ENCODE data around the gene AP3M1.

AP3M1 gene

GRCh38 chr10:74114041-74114448 is 36.6 kb downstream of the AP3M1 start:
- no peak for DNase-seq
- no peak overlapping the region for H3K4ac ChIP-seq (ENCODE audit: low read depth in 1 of 2, low read length in 2 of 2)
- no peak overlapping the region for H2BK120ac ChIP-seq (ENCODE audit: low read depth, low read length)
- H3K9ac ChIP-seq (ENCODE audit: low read length), result peak overlapping the region; percentile 64
- WGBS, result 90% methylated on average over 12 of the region's 12 CpGs
- H4K91ac ChIP-seq (ENCODE audit: low read length), result no peak overlapping the region
- no peak overlapping the region for H2BK5ac ChIP-seq (ENCODE audit: low read depth, low read length, poor library complexity, severe bottlenecking)
- peak overlapping the region; percentile 48 for H3K27ac ChIP-seq (ENCODE audit: low read length, poor library complexity, severe bottlenecking)
- no peaks in the 10 kb centered on the region for H3K27me3 ChIP-seq (ENCODE audit: control insufficient read depth in 1 of 2, insufficient read depth in 1 of 2, low read length in 2 of 2)
- H3K4me2 ChIP-seq (ENCODE audit: low read length, poor library complexity, severe bottlenecking), result no peak overlapping the region
- no peak overlapping the region for H2AFZ ChIP-seq (ENCODE audit: low read depth, low read length)
- no peak overlapping the region for H3K4me3 ChIP-seq (ENCODE audit: insufficient read depth in 1 of 2, low read depth in 1 of 2, low read length in 2 of 2)
- no peak overlapping the region for H2BK15ac ChIP-seq (ENCODE audit: low read depth, poor library complexity, severe bottlenecking)
- H3K4me1 ChIP-seq (ENCODE audit: control insufficient read depth, insufficient read depth, low read depth, low read length), result peaks cover 6% of the 10 kb centered on the region
- H3K14ac ChIP-seq (ENCODE audit: low read length in 2 of 2), result no peak overlapping the region
- H3K9me3 ChIP-seq (ENCODE audit: control insufficient read depth, low read length), result no peaks in the 10 kb centered on the region
- no peak overlapping the region for H2BK12ac ChIP-seq (ENCODE audit: low read length in 2 of 2)
- no peak overlapping the region for H4K8ac ChIP-seq (ENCODE audit: low read length)
- H3K36me3 ChIP-seq (ENCODE audit: control insufficient read depth in 1 of 2, insufficient read depth in 2 of 2, low read depth in 1 of 2, low read length in 2 of 2), result peaks cover 60 to 100% of the 10 kb centered on the region in 2 experiments
- H2AK5ac ChIP-seq (ENCODE audit: low read length, severe bottlenecking), result no peak overlapping the region
- peaks cover 25% of the 10 kb centered on the region for H3K79me1 ChIP-seq (replicated peaks; ENCODE audit: low read length, poor library complexity, severe bottlenecking)
- H3K23ac ChIP-seq (ENCODE audit: low read length in 2 of 2), result no peak overlapping the region
- H3K18ac ChIP-seq (ENCODE audit: low read depth in 1 of 2, low read length in 2 of 2), result no peak overlapping the region

DNA sequence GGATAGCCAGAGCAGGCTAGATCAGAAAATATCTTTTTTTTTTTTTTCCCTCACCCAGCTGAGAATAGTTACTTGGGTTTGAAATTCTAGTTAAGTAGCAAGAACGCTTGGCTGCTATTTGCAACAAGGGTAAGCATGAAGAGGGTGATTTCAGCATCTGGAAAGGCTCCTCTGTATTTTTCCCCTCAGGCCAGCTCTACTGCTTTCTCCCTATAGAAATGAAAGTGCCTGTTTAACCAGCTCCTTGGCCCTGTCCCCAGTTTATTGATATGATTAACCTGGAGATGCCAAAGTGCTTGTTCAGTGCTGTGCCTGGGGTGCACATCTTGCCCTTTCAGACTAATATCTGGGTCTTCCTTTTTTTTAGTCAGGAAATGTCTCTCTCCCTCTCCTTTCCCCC is 37.1 kb downstream of the AP3M1 start:
- 100% methylated on average over 1 of the region's 1 CpG for WGBS

DNA sequence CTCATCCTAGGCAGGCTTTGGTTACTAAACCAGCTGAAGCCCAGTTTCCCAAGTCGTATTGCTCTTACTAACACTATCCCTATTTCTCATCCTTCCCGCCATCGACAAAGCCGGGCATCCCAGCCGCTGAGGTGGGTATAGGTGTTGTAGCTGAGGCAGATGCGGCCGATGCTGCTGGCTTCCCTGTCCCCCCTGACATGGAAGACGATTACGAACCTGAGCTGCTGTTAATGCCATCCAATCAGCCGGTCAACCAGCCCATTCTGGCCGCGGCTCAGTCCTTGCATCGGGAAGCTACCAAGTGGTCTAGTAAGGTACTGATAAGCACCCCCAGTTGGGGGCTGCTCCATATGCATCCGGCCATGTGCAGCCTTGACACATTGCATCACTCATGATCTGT is 38.8 kb downstream of the AP3M1 start:
- H3K27ac ChIP-seq (ENCODE audit: low read length, poor library complexity, severe bottlenecking), result no peak overlapping the region
- H3K4me1 ChIP-seq (ENCODE audit: control insufficient read depth, insufficient read depth, low read depth, low read length), result peaks cover 4% of the 10 kb centered on the region
- H2BK5ac ChIP-seq (ENCODE audit: low read depth, low read length, poor library complexity, severe bottlenecking), result no peak overlapping the region
- H2BK120ac ChIP-seq (ENCODE audit: low read depth, low read length), result no peak overlapping the region
- H3K36me3 ChIP-seq (ENCODE audit: control insufficient read depth in 1 of 2, insufficient read depth in 2 of 2, low read depth in 1 of 2, low read length in 2 of 2), result peaks cover 55 to 97% of the 10 kb centered on the region in 2 experiments
- no peaks in the 10 kb centered on the region for H3K9me3 ChIP-seq (ENCODE audit: control insufficient read depth, low read length)
- no peak overlapping the region for H3K4me3 ChIP-seq (ENCODE audit: insufficient read depth in 1 of 2, low read depth in 1 of 2, low read length in 2 of 2)
- H3K27me3 ChIP-seq (ENCODE audit: control insufficient read depth in 1 of 2, insufficient read depth in 1 of 2, low read length in 2 of 2), result no peaks in the 10 kb centered on the region
- H3K14ac ChIP-seq (ENCODE audit: low read length in 2 of 2), result no peak overlapping the region
- H2AFZ ChIP-seq (ENCODE audit: low read depth, low read length), result no peak overlapping the region
- H3K79me1 ChIP-seq (replicated peaks; ENCODE audit: low read length, poor library complexity, severe bottlenecking), result peaks cover 33% of the 10 kb centered on the region
- no peak for DNase-seq
- H3K4me2 ChIP-seq (ENCODE audit: low read length, poor library complexity, severe bottlenecking), result no peak overlapping the region
- no peak overlapping the region for H3K23ac ChIP-seq (ENCODE audit: low read length in 2 of 2)
- H3K4ac ChIP-seq (ENCODE audit: low read depth in 1 of 2, low read length in 2 of 2), result no peak overlapping the region
- no peak overlapping the region for H3K18ac ChIP-seq (ENCODE audit: low read depth in 1 of 2, low read length in 2 of 2)
- no peak overlapping the region for H2BK12ac ChIP-seq (ENCODE audit: low read length in 2 of 2)
- H2AK5ac ChIP-seq (ENCODE audit: low read length, severe bottlenecking), result no peak overlapping the region
- H4K8ac ChIP-seq (ENCODE audit: low read length), result peak overlapping the region; percentile 40
- H3K9ac ChIP-seq (ENCODE audit: low read length), result no peak overlapping the region
- no peak overlapping the region for H4K91ac ChIP-seq (ENCODE audit: low read length)
- 99% methylated on average over 14 of the region's 14 CpGs for WGBS
- H2BK15ac ChIP-seq (ENCODE audit: low read depth, poor library complexity, severe bottlenecking), result no peak overlapping the region

More for the DNA sequence above, 37.1 kb downstream of the AP3M1 start:
- H3K9ac ChIP-seq (ENCODE audit: low read length), result peak overlapping the region; percentile 64
- no peak overlapping the region for H2BK12ac ChIP-seq (ENCODE audit: low read length in 2 of 2)
- H3K27me3 ChIP-seq (ENCODE audit: control insufficient read depth in 1 of 2, insufficient read depth in 1 of 2, low read length in 2 of 2), result no peaks in the 10 kb centered on the region
- H3K4me2 ChIP-seq (ENCODE audit: low read length, poor library complexity, severe bottlenecking), result no peak overlapping the region
- peaks cover 30% of the 10 kb centered on the region for H3K79me1 ChIP-seq (replicated peaks; ENCODE audit: low read length, poor library complexity, severe bottlenecking)
- H3K4me3 ChIP-seq (ENCODE audit: insufficient read depth in 1 of 2, low read depth in 1 of 2, low read length in 2 of 2), result no peak overlapping the region
- no peak overlapping the region for H2AFZ ChIP-seq (ENCODE audit: low read depth, low read length)
- DNase-seq, result no peak
- no peaks in the 10 kb centered on the region for H3K9me3 ChIP-seq (ENCODE audit: control insufficient read depth, low read length)
- H3K36me3 ChIP-seq (ENCODE audit: control insufficient read depth in 1 of 2, insufficient read depth in 2 of 2, low read depth in 1 of 2, low read length in 2 of 2), result peaks cover 60 to 100% of the 10 kb centered on the region in 2 experiments
- H4K8ac ChIP-seq (ENCODE audit: low read length), result no peak overlapping the region
- no peak overlapping the region for H3K23ac ChIP-seq (ENCODE audit: low read length in 2 of 2)
- H2AK5ac ChIP-seq (ENCODE audit: low read length, severe bottlenecking), result no peak overlapping the region
- H2BK5ac ChIP-seq (ENCODE audit: low read depth, low read length, poor library complexity, severe bottlenecking), result no peak overlapping the region
- no peak overlapping the region for H3K4ac ChIP-seq (ENCODE audit: low read depth in 1 of 2, low read length in 2 of 2)
- H3K27ac ChIP-seq (ENCODE audit: low read length, poor library complexity, severe bottlenecking), result peak overlapping the region; percentile 48
- H3K14ac ChIP-seq (ENCODE audit: low read length in 2 of 2), result no peak overlapping the region
- H2BK120ac ChIP-seq (ENCODE audit: low read depth, low read length), result no peak overlapping the region
- H3K18ac ChIP-seq (ENCODE audit: low read depth in 1 of 2, low read length in 2 of 2), result no peak overlapping the region
- peaks cover 4% of the 10 kb centered on the region for H3K4me1 ChIP-seq (ENCODE audit: control insufficient read depth, insufficient read depth, low read depth, low read length)
- H2BK15ac ChIP-seq (ENCODE audit: low read depth, poor library complexity, severe bottlenecking), result no peak overlapping the region
- H4K91ac ChIP-seq (ENCODE audit: low read length), result no peak overlapping the region

DNA sequence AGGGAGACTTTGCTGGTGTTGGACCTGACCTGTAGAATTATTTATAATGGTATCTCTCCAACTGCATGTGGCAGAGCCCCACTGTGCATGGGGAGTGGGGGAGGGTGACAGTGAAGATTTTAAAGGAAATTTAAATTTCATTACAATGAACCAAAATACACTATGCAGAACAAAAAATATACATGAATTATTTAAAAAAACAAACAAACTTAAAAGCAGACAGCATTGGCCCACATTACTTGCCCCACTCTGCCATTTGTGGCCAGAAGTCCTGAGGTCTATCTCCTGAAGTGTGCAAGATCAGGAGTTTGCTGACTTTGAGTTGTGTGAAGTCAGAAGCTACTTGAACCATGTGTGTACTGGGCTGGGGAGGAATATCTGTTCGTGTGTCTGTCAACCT is 40.5 kb downstream of the AP3M1 start:
- Histone ChIP-seq H3K4me2 (ENCODE audit: low read length, poor library complexity, severe bottlenecking) (no peak overlapping the region), H2BK15ac (ENCODE audit: low read depth, poor library complexity, severe bottlenecking) (no peak overlapping the region), H3K18ac (ENCODE audit: low read depth in 1 of 2, low read length in 2 of 2) (no peak overlapping the region), H4K8ac (ENCODE audit: low read length) (no peak overlapping the region), H2AFZ (ENCODE audit: low read depth, low read length) (no peak overlapping the region), H3K14ac (ENCODE audit: low read length in 2 of 2) (no peak overlapping the region), H3K9ac (ENCODE audit: low read length) (no peak overlapping the region), H3K4ac (ENCODE audit: low read depth in 1 of 2, low read length in 2 of 2) (no peak overlapping the region), H3K27ac (ENCODE audit: low read length, poor library complexity, severe bottlenecking) (no peak overlapping the region), H2AK5ac (ENCODE audit: low read length, severe bottlenecking) (no peak overlapping the region), H3K27me3 (ENCODE audit: control insufficient read depth in 1 of 2, insufficient read depth in 1 of 2, low read length in 2 of 2) (no peaks in the 10 kb centered on the region), H3K9me3 (ENCODE audit: control insufficient read depth, low read length) (no peaks in the 10 kb centered on the region), H3K4me3 (ENCODE audit: insufficient read depth in 1 of 2, low read depth in 1 of 2, low read length in 2 of 2) (no peak overlapping the region), H3K4me1 (ENCODE audit: control insufficient read depth, insufficient read depth, low read depth, low read length) (peaks cover 4% of the 10 kb centered on the region), H3K23ac (ENCODE audit: low read length in 2 of 2) (no peak overlapping the region), H2BK12ac (ENCODE audit: low read length in 2 of 2) (no peak overlapping the region), H2BK5ac (ENCODE audit: low read depth, low read length, poor library complexity, severe bottlenecking) (no peak overlapping the region), H4K91ac (ENCODE audit: low read length) (no peak overlapping the region), H3K36me3 (ENCODE audit: control insufficient read depth in 1 of 2, insufficient read depth in 2 of 2, low read depth in 1 of 2, low read length in 2 of 2) (peaks cover 58 to 96% of the 10 kb centered on the region in 2 experiments), H2BK120ac (ENCODE audit: low read depth, low read length) (no peak overlapping the region), H3K79me1 (replicated peaks; ENCODE audit: low read length, poor library complexity, severe bottlenecking) (peaks cover 27% of the 10 kb centered on the region)
- WGBS, result 89% methylated on average over 1 of the region's 1 CpG
- DNase-seq, result no peak

Measured in mesenchymal stem cell (in vitro differentiated cells and primary cell).